AG08396 (cell line): ENCODE results near the gene PRKAG2.

Experiments
- DNase-seq: peaks from one replicate; pipeline ENCODE4 v3.0.0; 2012; ENCODE audit warnings: low spot score, mixed read lengths

Gene PRKAG2

GRCh38 chr7:151512353-151512752, 364.6 kb downstream of the PRKAG2 start:
- no peak for DNase-seq

GRCh38 chr7:151511946-151512345, 365.0 kb downstream of the PRKAG2 start:
- DNase-seq, result no peak

- no peak for DNase-seq
Observed at GRCh38 chr7:151511270-151511669, 365.6 kb downstream of the PRKAG2 start.

GRCh38 chr7:151509670-151510333, 367.1 kb downstream of the PRKAG2 start:
- no peak for DNase-seq

GRCh38 chr7:151508991-151509390, 367.9 kb downstream of the PRKAG2 start:
- no peak for DNase-seq

- DNase-seq, result no peak
Observed at GRCh38 chr7:151507806-151508205, 369.1 kb downstream of the PRKAG2 start.

GRCh38 chr7:151506901-151507382, 370.0 kb downstream of the PRKAG2 start:
- DNase-seq, result no peak
